ENCODE results near the gene ENDOD1.
"Not testable (repeated sequence)": the region's sequence is repeated elsewhere in the genome, so short reads cannot be mapped to it uniquely, and the experiment has no call there.

Gene ENDOD1

DNA sequence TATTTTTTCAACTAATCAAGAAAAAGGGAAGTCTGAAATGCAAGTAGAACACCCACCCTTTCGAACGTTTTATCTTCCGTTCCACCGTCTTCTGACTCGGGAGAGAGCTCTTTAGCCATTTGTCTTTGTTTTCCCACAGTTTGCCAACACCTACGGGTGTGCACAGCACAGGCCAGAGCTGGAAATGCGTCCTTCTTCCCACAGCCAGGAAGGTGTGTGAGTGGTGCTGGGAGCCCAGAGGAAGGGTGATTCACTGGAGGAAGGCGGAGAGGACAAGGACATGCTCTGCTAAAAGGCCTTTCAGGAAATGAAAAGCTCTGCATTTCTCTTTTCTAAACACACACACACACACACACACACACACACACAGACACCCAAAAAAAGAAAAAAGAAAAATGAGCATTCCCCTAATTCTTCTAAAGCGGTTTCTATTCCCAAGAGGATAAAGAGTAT, 18.5 kb downstream of the ENDOD1 start:
- Histone ChIP-seq H3K79me2 (ENCODE audit: low read length) (no peaks in the 10 kb centered on the region), H3K4me2 (ENCODE audit: low read depth, low read length) (no peak overlapping the region), H3K36me3 (replicated peaks; ENCODE audit: insufficient read depth, low read length) (no peaks in the 10 kb centered on the region), H3K9me2 (replicated peaks; ENCODE audit: insufficient read depth, low read length) (no peaks in the 10 kb centered on the region), H3K27me3 (replicated peaks; ENCODE audit: insufficient read depth, low read length) (no peaks in the 10 kb centered on the region), H3F3A (ENCODE audit: insufficient read depth, low read length) (no peaks in the 10 kb centered on the region), H3K9me3 (replicated peaks; ENCODE audit: insufficient read depth, low read length) (no peaks in the 10 kb centered on the region), H3K27ac (ENCODE audit: low read length) (no peak overlapping the region), H4K20me1 (ENCODE audit: insufficient read depth, low read length) (no peaks in the 10 kb centered on the region), H3K9ac (ENCODE audit: low read length) (no peak overlapping the region), H3K4me1 (ENCODE audit: low read length) (no peaks in the 10 kb centered on the region), H2AFZ (ENCODE audit: low read length) (no peak overlapping the region), H3K4me3 (ENCODE audit: low read length) (no peak overlapping the region)
- DNase-seq = no peak
- TF ChIP-seq EZH2 (optimal IDR thresholded peaks at IDR 0.05; ENCODE audit: low read depth, low read length) (no peak), EZH2phosphoT487 (IDR thresholded peaks at IDR 0.05; ENCODE audit: low read length) (no peak)
- TF ChIP-seq, protein P1, sequence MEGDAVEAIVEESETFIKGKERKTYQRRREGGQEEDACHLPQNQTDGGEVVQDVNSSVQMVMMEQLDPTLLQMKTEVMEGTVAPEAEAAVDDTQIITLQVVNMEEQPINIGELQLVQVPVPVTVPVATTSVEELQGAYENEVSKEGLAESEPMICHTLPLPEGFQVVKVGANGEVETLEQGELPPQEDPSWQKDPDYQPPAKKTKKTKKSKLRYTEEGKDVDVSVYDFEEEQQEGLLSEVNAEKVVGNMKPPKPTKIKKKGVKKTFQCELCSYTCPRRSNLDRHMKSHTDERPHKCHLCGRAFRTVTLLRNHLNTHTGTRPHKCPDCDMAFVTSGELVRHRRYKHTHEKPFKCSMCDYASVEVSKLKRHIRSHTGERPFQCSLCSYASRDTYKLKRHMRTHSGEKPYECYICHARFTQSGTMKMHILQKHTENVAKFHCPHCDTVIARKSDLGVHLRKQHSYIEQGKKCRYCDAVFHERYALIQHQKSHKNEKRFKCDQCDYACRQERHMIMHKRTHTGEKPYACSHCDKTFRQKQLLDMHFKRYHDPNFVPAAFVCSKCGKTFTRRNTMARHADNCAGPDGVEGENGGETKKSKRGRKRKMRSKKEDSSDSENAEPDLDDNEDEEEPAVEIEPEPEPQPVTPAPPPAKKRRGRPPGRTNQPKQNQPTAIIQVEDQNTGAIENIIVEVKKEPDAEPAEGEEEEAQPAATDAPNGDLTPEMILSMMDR (IDR thresholded peaks at IDR 0.05; ENCODE audit: low read length) = no peak

DNA sequence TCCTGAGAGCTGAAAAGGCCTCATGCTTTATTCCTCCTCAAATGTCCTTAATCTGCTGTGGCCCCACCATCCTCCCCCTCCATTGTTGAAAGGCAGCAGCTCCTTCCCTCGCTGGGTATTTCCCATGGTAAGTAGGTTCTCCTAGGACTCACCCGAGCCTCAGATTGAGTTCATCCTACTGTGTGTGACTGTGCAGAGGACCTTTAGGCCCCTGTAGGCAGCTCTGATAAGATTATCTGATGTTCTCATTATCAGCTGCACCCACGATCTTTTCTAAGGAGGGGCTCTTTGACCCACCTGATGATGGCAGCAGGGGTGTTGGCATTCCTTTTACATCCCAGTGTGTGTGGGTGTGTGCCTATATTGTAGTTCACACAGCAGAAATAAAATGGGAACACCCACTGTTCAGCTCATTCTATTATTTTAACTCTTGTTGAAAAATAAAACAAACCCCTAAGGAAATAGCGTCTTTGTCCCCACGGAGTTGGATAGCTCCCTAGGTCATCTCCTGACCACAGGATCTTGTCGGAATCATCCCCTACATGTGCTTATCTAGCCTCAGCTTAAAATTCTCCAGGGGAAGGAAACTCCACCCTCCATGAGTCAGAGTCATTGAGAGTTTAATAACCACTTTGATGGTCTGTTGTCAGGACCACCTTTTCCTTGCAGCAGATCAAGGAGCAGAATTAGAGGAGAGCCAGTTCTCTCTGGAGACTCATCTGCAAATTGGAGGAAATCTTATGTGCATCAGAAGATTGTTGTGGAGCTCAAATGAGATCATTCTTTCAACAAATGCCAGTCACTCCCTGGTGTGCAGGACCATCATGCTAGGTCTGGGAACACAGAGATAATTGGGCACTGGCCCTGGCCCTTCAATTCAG, 19.3 kb downstream of the ENDOD1 start:
- Histone ChIP-seq H3K4me3 (ENCODE audit: low read length) (no peak overlapping the region), H3K9ac (ENCODE audit: low read length) (no peak overlapping the region), H3K27me3 (replicated peaks; ENCODE audit: insufficient read depth, low read length) (no peaks in the 10 kb centered on the region), H3K9me2 (replicated peaks; ENCODE audit: insufficient read depth, low read length) (no peaks in the 10 kb centered on the region), H4K20me1 (ENCODE audit: insufficient read depth, low read length) (no peaks in the 10 kb centered on the region), H3K9me3 (replicated peaks; ENCODE audit: insufficient read depth, low read length) (no peaks in the 10 kb centered on the region), H3K4me2 (ENCODE audit: low read depth, low read length) (no peak overlapping the region), H3K79me2 (ENCODE audit: low read length) (no peaks in the 10 kb centered on the region), H2AFZ (ENCODE audit: low read length) (no peak overlapping the region), H3K36me3 (replicated peaks; ENCODE audit: insufficient read depth, low read length) (no peaks in the 10 kb centered on the region), H3F3A (ENCODE audit: insufficient read depth, low read length) (no peaks in the 10 kb centered on the region), H3K4me1 (ENCODE audit: low read length) (no peaks in the 10 kb centered on the region), H3K27ac (ENCODE audit: low read length) (no peak overlapping the region)
- no peak for DNase-seq
- TF ChIP-seq EZH2phosphoT487 (IDR thresholded peaks at IDR 0.05; ENCODE audit: low read length) = no peak
- no peak for TF ChIP-seq EZH2 (optimal IDR thresholded peaks at IDR 0.05; ENCODE audit: low read depth, low read length)
- TF ChIP-seq, protein P1 (IDR thresholded peaks at IDR 0.05; ENCODE audit: low read length) = no peak

DNA sequence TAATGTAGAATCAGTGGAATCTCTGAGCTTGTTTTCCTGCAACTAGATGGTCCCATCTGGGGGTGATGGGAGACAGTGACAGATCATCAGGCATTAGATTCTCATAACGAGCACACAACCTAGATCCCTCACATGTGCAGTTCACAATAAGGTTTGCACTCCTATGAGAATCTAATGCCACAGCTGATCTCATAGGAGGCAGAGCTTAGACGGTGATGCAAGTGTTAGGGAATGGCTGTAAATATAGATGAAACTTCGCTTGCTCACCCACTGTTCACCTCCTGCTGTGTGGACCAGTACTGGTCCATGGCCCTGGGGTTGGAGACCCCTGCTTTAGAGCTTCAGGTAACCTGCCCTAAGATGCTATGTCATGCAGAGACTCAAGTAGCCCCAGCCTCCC, 21.8 kb downstream of the ENDOD1 start:
- H3K9ac ChIP-seq (ENCODE audit: low read length); H3K27me3 ChIP-seq (replicated peaks; ENCODE audit: insufficient read depth, low read length); H3K9me3 ChIP-seq (replicated peaks; ENCODE audit: insufficient read depth, low read length); DNase-seq; H3K4me3 ChIP-seq (ENCODE audit: low read length); H3K4me1 ChIP-seq (ENCODE audit: low read length); H3K9me2 ChIP-seq (replicated peaks; ENCODE audit: insufficient read depth, low read length); H3F3A ChIP-seq (ENCODE audit: insufficient read depth, low read length); H3K27ac ChIP-seq (ENCODE audit: low read length); H3K36me3 ChIP-seq (replicated peaks; ENCODE audit: insufficient read depth, low read length); H3K79me2 ChIP-seq (ENCODE audit: low read length); H2AFZ ChIP-seq (ENCODE audit: low read length); H3K4me2 ChIP-seq (ENCODE audit: low read depth, low read length); H4K20me1 ChIP-seq (ENCODE audit: insufficient read depth, low read length): not testable (repeated sequence)

DNA sequence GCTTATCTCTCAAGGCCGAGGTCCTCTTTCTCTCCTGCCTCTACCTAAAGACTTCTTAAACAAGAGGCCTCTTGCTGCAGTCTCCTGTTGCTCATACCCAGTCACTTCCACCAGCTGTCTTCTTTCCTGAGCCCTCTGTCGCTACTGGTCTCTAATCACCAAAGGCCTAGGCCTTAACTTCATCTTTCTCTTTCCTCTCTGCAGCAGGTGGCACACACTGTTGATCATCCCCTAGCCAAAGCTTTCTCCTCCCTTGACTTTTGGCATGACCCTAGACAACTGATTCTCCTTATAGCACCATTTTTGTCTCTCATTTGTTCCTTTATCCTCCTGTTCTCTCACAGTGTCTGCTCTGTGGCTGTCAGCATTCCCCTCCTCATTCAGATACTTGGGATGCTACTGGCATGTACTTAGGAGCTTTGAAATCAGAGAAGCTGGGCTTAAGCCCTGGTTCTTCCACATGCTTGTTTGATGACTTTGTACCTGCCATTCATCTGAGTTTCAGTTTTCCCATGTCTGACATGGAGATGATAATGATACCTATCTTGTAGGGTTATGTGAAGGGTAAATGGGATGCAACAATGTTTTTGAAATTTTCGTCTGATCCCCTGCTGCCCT, 22.4 kb downstream of the ENDOD1 start:
- no peaks in the 10 kb centered on the region for H4K20me1 ChIP-seq (ENCODE audit: insufficient read depth, low read length)

More for the DNA sequence above, 22.4 kb downstream of the ENDOD1 start:
- no peak for TF ChIP-seq EZH2phosphoT487 (IDR thresholded peaks at IDR 0.05; ENCODE audit: low read length)
- TF ChIP-seq, protein P1 (IDR thresholded peaks at IDR 0.05; ENCODE audit: low read length) = no peak
- no peak for TF ChIP-seq EZH2 (optimal IDR thresholded peaks at IDR 0.05; ENCODE audit: low read depth, low read length)
- Histone ChIP-seq H3K27me3 (replicated peaks; ENCODE audit: insufficient read depth, low read length) (no peaks in the 10 kb centered on the region), H3K9me2 (replicated peaks; ENCODE audit: insufficient read depth, low read length) (no peaks in the 10 kb centered on the region), H2AFZ (ENCODE audit: low read length) (no peak overlapping the region), H3K9ac (ENCODE audit: low read length) (no peak overlapping the region), H3K9me3 (replicated peaks; ENCODE audit: insufficient read depth, low read length) (no peaks in the 10 kb centered on the region), H3K4me1 (ENCODE audit: low read length) (no peaks in the 10 kb centered on the region), H3K36me3 (replicated peaks; ENCODE audit: insufficient read depth, low read length) (no peaks in the 10 kb centered on the region), H3K27ac (ENCODE audit: low read length) (no peak overlapping the region), H3K79me2 (ENCODE audit: low read length) (no peaks in the 10 kb centered on the region), H3K4me2 (ENCODE audit: low read depth, low read length) (no peak overlapping the region), H3K4me3 (ENCODE audit: low read length) (no peak overlapping the region), H3F3A (ENCODE audit: insufficient read depth, low read length) (no peaks in the 10 kb centered on the region)
- DNase-seq = no peak

Measured in MM.1S (cell line).